ENCODE measurements around the gene CHIA.
"Not testable (repeated sequence)": the region's sequence is repeated elsewhere in the genome, so short reads cannot be mapped to it uniquely, and the experiment has no call there.

GRCh38 chr1:111338849-111339248 is 48.2 kb downstream of the CHIA start:
- TF ChIP-seq CTCF, POLR2A (IDR thresholded peaks at IDR 0.05): not testable (repeated sequence)
